GM18868 (cell line): ENCODE results near the gene PTCH1.

Experiments used
- ATAC-seq: cut with Tn5 transposase; IDR thresholded peaks from one replicate; pipeline ENCODE4 v1.9.1; 2021; ENCODE audit warnings: mild to moderate bottlenecking, moderate library complexity; ENCODE audit not compliant: unreplicated experiment

PTCH1 gene

DNA sequence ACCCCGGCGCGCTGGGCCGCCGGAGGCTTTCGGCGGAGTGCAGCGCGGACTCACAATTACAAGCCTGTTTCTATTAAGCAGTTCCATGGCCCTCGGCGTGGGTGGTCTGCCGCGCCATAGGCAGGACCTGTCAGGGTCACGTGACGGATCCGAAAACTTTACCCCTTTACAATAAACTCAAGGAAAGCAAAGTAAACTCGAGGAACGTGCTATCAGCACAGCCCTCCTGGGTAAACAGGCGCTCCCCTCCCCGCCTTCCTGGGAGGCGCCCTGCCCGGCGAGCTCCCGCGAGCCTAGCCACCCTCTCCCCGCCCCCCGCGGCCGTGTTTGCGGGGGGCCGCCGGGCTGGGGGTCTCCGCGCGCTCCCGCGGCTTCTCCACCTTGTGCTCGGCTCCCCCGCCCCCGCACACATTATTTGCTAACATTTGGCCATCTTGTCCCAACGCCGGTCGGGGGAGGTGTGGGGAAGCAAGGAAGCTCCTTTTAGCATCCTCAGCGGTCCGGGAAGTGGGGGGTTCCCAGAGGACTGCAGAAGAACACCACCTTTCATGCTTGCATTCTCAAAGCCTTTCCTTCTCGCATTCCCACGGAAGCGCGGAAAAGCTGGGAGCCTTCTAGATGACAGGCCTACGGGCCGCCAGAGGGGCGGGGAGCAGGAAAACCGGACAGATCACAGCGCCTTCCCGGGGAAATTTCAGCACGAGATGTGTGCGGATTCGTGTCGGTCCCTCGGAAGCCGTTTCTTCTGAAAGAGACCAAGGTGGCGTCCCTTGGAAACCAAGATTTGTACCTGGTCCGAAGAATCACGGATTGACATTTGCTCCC is at the start of gene PTCH1:
PTCH1 (minus strand) TSS at position 238 of the 825 bp plus-strand sequence.
- ATAC-seq, result no peak

DNA sequence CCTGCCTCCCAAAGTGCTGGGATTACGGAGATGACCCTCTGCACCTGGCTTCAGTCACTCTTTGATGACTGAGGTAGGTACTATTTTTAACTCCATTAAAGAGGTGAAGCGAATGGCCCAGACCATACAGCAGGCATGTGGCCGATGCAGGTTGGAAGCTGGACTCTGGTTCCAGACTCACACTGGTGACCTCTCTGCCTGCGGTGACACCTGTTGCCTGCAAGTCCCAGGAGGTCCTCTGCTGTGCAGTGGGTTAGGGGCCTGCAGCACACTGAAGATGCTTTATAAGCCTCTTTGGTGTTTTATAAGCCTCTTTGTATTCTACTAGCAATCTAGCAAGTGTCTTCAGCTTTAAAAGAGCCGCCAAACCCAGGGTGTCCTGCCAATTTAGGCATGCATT is 49.2 kb upstream of the PTCH1 start:
- ATAC-seq, result no peak

DNA sequence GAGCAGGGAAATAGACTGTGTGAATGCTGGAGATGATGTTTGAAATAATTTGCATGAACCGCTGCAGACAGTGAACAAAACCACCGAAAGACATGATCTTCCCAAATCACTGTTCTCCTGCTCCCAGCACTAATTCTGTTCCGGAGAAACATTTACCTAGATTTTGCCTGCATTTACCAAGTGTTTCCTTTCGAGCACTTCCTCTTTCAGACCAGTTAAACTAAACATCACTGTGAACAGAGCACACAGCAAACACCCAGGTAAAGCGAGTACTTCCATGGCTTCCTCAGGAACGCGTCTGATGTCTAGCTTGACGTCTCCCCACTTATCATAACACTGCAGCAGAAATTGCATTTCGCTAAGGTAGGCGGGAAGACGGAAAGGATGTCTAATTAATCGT is 45.1 kb upstream of the PTCH1 start:
- no peak for ATAC-seq

DNA sequence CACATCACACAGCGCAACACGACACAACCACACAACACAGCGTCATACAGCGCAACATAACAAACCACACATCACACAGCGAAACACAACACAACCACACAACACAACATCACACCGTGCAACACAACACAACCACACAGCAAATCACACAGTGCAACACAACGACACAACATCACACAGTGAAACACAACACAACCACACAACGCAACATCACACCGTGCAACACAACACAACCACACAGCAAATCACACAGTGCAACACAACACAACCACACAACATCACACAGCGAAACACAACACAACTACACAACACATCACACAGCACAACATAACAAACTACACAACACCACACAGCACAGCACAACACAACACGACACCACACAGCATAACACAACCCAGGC is 40.4 kb upstream of the PTCH1 start:
- ATAC-seq, result no peak

DNA sequence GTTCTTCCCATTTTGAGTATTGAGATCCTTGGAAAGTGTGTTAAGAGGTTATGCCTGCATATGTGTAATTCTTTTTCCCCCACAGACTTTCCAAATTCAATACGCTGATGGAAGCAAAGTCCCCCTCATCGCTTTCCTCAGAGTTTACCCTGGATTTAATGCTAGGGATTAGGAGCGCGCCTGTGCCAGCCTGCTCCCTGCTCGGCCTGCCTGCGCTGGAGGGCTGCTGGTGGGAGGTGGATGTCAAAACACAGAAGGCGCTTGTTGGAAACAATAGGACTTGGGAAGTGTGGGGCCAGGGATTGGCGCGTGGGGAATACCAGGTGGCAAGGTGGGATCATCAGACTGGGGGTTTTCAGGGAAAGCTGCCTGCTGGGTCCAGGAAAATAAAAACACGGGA is 39.8 kb upstream of the PTCH1 start:
- ATAC-seq, result no peak

DNA sequence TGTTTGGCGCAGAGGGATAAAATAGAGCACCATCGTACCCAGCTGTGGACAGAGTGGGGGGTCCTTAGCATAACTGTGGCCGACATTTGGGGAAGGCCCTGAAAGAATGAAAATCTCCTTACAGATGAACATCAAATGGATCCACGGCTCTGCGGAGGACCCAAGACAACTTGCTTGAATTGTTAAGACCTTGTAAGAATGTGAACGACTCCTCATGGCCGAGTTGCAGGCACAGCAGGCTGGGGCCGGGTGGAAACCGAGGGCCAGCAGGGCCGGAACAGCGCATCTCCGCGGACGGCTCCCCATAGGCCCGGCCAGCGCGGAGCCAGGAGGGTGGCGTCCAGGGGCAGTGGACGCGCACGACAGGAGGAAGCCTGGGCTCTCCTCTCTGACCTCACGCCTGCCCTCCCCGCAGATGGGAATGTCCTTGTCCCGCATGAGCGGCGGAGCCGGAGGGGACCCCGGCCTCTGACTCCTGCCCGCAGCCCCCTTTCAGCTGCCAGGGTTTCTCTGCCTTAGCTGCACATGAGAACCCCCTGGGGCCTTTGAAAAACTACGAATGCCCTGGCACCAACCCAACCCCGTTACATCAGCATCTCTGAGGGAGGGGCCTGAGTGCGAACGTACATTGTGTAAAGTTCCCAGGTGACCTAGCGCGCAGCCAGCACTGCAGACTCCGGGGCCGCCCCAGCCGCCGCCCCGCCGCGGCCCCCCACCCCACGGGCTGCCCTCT is 36.2 kb upstream of the PTCH1 start:
- ATAC-seq, result no peak

DNA sequence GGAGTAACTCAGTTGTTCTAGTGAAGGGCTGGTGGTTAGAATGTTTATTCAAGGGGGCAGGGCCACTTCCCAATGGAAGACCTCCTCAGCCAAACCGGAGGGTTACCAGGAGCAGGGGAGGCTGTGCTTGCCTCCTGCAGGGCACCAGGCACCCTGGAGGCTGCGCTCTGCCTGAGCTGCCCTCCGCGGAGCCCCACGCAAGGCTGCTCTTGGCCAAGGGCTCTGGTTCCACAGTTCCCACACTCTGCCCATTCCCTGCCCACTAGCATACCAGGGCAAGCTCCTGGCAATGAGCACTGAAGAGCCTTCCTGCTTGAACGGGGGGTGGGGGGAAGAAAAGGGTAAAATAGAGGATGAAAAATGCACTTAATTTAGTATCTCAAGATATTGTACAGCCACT is 35.5 kb upstream of the PTCH1 start:
- no peak for ATAC-seq

DNA sequence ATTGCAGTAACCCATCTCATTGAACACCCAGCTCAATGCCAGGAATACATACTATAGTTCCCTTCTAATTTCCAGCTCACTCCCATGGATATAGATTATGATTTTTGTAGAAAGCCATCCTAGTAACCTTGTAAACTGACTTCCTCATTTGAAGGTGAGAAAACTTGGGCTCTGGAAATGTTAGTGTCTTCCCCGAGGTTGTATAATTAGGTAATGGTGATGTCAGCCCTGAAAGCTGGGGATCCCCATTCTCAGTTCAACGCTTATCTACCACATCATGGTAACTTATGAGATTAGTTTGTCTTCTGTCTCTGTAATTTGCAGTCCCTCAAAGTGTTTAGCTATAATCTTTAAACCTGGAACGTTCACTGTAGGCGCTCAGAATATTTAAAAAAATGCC is 34.6 kb upstream of the PTCH1 start:
- ATAC-seq, result peak; percentile 71

DNA sequence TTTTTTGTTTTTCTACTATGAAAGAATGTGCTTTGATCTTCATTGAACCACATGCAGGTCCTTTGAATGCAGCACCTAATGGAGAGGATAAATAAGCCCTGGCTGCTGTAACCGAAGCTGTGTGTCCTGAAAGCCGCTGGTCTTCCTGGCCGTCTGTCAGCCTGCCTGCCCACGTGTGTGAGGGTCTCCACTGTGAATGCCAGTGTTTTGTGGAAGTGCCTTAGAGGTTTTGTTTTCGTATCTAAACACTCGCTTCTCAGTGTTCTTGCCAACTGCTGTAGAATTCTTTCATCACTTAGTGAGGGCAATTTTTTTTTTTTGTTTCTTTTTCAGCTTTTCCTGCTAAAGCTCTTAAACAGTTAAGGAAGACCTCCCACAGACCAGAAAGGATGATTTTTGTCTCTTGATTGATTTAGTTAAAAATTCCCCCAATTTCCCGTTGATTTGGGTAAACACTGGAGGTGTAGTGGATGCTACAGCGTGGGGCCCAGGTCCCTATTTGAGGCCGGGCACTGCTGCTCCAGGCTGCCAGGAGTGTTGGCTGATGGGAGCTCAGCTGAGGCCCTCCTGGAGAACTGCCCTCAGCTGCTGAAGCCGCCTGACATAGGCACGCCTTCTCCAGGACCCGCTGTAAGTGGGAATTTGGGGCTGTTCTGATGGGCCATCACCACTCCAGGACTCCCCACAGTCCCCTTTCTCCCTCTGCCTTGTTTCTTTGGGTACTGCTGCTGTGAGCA is 29.2 kb upstream of the PTCH1 start:
- no peak for ATAC-seq

DNA sequence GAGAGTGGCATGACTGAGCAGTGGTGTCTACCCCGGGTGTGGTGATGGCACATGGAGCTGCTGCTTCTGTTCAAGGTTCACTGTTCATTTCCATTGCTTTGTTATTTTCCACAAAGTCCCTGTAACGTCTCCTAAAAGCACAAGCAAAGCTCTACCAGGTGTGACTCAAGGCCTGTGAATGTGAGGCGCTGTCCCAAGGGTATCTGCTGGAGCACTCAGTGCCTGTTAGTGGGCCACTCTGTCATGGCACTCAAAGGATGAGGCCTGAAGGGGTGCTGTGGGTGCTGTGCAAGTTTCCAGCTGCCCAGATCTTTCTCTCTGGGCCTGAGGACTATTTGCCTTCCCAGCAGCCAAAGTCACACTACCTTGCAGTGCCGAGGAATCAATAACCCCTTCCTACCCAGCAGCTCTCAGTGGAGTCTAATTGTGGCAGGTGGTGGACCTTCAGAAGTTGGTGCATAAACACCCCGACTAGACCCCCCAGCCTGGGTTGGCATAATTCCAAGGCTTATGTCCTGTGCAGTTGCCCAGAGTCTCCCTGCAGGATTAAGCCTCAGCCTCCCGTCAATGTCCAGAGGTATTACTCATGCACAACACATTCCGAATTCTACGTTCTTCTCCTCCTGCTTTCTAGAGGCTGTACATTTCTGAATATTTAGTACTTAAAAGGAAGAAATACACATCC is 17.4 kb upstream of the PTCH1 start:
- no peak for ATAC-seq

DNA sequence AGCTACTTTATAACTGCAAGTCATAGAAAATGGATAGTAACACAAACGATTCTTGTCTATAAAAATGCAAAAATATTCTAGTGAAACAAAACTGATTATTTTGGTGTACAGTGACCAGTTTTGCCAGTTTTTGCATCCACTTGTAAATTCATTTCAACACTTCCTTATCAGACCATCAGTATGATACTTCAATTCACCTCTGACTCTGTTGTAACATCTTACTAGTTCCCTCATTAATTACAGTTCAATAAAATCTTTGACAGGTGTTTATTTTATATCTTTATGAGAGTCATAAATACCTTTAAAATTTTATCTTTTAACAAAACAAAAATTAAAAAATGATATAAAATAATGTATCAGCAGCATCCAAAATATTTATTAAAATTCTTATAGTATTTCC is 13.1 kb upstream of the PTCH1 start:
- ATAC-seq, result no peak

DNA sequence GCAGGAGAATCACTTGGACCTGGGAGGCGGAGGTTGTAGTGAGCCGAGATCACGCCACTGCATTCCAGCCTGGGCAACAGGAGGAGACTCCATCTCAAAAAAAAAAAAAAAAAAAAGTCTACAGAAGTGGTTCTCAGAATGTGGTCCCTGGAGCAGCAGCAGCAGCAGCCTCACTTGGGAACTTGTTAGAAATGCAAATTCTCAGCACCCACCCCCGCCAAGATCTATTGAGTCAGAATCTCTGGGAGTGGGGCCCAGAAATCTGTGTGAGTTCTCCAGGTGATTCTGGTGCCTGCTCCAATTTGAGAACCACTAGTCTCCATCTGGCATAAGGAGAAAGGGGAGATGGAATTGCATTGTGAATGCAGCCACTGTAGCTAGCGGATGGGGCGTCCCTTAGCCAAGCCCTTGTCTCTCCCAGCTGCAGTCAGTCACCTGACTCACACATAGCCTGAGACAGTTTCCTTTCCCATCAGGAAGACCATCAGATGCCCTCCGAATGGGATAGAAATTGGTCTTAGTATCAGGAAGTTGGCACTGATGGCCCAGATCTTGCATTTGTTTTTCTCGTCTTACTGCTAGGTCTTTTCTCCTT is 12.2 kb upstream of the PTCH1 start:
- ATAC-seq, result no peak

DNA sequence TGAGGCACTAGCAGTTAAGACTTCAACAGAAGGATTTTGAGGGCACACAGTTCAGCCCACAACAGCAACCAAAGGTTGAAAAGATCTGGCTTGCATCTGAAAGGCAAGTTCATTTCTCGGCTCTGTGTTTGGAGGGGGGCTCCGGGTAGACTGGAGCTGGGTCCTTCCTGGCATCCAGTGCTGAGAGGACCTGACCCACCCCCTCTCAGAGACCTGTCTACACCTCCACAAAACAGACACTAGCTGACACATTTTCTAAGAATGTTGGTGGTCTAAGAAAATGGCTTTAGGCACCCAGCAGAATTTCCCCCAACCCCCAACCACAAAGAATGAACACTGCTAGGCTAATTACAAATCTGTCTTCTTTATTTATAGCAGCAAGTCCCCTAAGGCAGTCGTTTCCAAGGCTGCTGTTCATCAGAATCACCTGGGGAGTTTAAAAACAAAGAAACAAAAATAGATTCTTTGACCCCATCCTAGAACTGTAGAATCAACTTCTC is 6.2 kb upstream of the PTCH1 start:
- ATAC-seq, result no peak

DNA sequence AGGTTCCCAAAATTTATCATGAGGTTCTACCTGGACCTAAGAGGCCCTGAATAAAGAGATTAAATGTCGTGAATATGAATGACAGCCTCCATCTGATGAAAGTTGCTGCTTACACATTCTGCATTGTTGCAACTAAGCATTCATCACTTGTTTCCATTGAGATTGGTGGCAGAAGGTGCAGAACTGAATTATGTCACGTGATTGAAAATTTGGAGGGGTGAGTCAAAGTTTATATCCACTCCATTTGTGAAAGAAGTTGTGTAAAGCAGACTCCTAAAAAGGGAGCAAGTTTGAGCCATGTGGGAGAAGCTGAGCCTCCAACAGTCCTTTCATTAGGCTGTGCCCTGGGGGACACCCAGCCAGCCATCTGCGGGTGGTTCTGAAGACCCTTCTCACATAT is 4.9 kb upstream of the PTCH1 start:
- ATAC-seq, result no peak

DNA sequence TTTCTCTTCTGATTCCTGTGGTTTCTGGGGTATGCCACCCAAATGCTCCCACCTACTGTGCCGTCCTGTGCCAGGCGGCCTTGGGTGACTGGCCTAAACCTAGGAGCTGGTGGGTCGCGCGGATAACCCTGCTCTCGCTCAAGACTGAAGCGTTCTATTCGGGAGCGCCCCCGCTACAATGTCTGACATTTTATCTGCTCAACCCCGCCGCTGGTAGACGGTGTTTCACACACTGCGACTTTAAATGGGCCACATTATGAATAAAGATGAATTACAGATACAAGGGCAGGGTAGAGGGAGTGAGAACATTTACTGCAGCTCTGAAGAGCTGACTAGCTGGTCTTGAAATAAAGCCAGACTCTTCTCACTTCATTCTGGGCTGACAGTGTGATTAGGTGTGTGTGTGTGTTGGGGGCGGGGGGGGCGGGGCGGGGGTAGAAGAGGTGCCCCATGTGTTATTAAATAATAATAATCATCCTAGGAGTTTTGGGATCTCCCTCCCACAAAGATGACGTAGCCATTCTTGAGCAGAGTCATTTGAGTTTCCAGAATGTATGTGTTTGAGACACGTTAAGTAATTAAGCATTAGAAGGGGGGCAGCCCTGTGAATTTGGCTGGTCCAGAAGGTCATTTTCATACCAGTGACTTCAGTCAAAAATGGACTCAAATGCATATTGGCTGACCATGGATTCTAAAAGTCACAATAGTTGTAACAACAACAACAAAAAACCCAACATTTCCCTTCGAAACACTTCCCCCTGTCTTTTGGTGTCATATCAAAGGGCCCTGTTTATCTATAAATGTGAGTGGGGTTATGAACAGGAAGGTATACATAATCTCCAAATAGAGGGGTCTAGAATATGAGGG is 1.0 kb upstream of the PTCH1 start:
- no peak for ATAC-seq

DNA sequence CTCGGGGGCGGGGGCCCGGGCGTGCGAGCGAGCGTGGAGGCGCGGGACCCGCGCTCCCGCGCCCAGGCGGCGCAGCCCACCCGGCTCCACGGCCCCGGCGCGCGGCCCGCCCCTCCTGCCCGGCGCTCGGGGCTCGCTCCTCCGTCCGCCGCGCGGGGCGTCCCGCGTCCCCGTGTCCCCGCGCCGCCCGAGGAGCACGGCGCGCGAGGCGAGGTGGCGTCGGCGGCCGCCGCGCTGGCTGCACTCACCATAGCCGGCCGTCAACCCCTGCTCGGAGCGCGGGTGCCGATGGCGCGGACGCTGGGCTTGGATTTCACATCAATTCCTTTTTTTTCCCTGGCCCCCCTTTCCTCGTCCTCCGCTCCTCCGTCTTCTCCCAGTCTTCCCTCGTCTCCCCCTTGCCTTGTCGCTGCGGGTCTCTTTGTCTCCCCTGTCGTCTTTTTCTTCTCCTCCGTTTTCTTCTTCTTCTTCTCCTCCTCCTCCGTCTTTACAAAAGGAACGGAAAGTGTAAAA is 494 bp downstream of the PTCH1 start:
- ATAC-seq, result no peak

DNA sequence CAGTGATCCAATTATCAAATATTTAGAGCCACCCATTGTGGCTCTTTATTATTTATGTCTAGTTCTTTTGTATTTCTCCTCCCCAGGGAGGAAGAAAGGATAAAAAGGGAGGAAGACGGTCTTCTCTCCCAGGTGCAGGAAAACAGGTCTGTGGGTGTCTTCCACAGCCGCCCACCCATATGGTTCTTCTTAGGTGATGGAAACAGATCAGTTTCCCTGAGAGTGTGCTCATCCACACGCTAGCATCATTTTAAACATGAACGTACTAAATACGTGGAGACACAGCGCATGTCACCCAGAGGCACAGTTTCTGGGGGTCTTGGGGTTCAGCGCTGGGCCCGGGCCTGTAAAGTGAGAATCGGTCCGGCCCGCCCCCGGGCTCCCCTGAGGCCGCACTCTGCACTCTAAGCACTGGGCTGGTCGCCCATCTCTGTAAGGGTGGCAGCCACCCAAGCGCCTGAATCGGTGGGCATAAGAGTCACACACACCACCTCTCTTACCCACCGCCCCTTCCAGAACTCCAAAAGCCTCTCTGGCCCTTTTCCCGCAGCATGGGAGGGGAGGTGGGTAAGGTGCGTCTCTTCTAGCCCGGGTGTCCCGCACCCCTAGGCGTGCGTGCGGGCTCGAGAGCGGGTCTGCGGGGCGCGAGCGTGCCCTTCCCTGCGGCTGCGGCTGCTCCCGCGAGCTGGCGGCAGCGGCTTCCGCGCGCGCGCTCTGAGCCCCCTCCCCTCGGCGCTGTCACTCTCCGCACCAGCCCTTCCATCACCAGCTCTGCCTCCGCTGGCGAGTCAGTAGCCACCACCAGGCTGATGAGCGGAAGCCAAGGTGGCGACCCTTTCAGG is 1.3 kb downstream of the PTCH1 start:
- ATAC-seq, result no peak

DNA sequence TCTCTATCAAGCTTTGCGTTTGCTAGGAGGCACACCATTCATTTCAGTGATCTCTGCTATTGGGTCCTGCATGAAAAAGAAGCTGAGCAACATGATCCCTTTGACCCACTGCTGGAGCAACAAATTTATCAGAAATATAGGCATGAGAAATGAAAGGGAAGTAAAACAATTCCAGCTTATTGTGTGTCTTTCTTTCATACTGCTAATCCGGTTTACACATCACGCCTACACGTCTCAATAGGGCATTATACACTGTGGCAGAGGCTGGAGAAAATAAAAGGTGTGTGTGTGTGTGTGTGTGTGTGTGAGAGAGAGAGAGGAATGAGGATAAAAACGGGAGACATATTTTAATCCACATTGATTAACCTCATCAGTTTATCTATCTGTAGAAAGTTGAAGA is 2.4 kb downstream of the PTCH1 start:
- no peak for ATAC-seq

DNA sequence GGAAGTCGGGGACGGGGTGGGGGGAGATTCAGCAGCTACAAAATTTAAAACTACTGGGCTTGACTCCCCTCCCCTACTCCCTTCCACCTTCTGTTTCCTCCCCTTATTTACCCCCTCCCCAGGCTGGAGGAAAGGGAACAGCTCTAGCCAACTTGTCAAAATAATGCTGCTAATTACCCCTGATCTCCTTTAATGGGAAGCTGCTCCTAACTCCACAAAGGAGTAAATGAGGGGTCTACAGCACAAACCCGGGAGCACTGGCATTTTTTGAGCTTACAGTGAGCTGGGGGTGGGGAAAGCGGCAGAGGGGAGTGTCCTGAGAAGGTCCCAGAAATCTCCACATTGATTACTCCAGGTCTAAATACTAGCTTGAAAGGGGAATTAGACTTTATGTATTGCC is 3.1 kb downstream of the PTCH1 start:
- no peak for ATAC-seq
